Epithelial cell of proximal tubule (primary cell): ENCODE results near the gene PDE4D. TPM values are rescaled to one million over a fixed set of nuclear protein-coding genes. Genes with fewer than 3 reads are reported as not detected.

ENCODE experiments used
- DNase-seq: peaks from one replicate; pipeline ENCODE4 v3.0.0-alpha.2; 2011; ENCODE audit warnings: low read depth
- H3K4me3 ChIP-seq: 2 replicates; pipeline ENCODE4 v1.5.1; 2011; ENCODE audit warnings: low read depth, mild to moderate bottlenecking, low read length
- total RNA-seq: library from RNA; depleted of rRNA; stranded (reverse); fragments of >200 nt; gene quantifications from 2 replicates; pipeline ENCODE4 v1.2.3, GENCODE V29; 2015
- TF ChIP-seq, protein P1 (sequence below): conservative IDR thresholded peaks from 2 replicates; pipeline ENCODE4 v1.5.1; 2012; ENCODE audit warnings: low read depth, mild to moderate bottlenecking, low read length

Gene PDE4D
- total RNA-seq, 1 donor from 2014 or later: 18.4 TPM

DNA sequence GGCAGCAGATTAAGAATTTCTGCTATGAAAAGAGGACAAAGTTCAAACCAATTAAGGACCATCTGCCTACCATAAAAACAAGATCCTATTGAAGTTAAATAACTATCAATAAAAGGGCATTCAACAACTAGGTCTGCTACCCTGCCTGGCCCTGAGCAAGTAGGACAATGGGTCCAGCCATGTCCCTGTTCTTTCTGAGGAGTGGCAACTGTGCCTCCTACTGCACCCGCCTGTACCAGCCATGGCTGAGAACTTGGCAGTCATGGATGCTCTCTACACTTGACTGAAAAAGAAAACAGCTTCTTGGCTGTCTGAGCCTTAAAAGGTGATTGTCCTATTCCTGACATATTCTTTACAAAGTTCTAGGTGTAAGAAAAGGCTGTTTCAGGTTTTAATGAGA, 652.4 kb downstream of the PDE4D start:
- no peak for DNase-seq
- TF ChIP-seq, protein P1, sequence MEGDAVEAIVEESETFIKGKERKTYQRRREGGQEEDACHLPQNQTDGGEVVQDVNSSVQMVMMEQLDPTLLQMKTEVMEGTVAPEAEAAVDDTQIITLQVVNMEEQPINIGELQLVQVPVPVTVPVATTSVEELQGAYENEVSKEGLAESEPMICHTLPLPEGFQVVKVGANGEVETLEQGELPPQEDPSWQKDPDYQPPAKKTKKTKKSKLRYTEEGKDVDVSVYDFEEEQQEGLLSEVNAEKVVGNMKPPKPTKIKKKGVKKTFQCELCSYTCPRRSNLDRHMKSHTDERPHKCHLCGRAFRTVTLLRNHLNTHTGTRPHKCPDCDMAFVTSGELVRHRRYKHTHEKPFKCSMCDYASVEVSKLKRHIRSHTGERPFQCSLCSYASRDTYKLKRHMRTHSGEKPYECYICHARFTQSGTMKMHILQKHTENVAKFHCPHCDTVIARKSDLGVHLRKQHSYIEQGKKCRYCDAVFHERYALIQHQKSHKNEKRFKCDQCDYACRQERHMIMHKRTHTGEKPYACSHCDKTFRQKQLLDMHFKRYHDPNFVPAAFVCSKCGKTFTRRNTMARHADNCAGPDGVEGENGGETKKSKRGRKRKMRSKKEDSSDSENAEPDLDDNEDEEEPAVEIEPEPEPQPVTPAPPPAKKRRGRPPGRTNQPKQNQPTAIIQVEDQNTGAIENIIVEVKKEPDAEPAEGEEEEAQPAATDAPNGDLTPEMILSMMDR: no peak

DNA sequence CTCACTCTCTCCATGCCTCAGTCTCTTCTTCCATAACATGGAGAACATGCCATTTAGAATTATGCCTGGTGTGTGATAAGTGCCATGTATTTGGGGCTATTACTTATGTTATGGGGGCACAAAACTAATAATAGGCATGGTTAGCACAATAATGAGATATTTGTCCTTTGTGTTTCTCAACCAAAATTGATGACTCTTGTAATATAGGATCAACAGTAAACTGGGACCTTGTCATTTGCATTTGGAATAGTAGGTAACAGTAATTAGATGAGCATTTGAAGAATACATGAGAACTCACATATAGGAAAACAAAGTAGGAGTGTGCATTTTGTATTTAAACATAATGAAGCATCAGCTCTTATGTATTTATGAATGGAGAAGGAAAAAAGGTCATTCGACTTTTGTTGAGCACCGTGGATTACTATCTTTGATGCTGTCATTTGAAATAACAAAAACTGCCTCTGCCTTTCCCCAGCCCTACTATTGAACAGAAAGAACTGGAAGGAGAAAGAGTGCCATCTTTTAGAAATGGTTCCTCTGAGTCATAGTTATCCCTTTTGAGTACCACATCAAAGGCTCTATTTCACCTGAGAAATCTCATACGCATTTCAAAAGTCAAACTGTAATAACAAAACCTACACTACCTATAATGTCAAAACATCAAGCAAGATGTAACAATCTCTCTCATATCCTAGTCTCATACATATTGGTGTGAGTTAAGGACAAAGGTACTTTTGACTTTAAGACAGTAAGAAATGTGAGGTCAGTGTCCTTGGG, 655.2 kb downstream of the PDE4D start:
- TF ChIP-seq, protein P1: no peak
- no peak for DNase-seq
- no peak overlapping the region for H3K4me3 ChIP-seq

More for the DNA sequence above, 652.4 kb downstream of the PDE4D start:
- H3K4me3 ChIP-seq: no peak overlapping the region

DNA sequence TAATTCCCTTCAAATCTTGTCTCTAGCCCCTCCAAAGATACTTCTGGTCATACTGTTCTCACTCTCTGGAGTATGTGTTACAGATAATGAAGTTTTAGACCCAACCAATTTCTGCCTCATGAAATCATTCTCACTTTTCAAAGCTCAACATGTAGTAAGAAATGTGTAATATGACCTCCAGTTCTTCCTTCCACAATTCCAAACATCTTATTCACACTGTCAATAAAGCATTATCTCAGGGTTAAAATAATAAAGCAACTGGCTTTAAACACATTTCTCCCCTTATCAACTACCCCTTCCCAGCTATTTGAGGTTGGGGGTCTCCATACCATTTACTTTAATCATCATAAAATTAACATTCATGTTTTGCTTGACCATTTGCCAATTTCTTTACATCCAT, 656.5 kb downstream of the PDE4D start:
- TF ChIP-seq, protein P1: no peak
- no peak overlapping the region for H3K4me3 ChIP-seq
- DNase-seq: no peak

DNA sequence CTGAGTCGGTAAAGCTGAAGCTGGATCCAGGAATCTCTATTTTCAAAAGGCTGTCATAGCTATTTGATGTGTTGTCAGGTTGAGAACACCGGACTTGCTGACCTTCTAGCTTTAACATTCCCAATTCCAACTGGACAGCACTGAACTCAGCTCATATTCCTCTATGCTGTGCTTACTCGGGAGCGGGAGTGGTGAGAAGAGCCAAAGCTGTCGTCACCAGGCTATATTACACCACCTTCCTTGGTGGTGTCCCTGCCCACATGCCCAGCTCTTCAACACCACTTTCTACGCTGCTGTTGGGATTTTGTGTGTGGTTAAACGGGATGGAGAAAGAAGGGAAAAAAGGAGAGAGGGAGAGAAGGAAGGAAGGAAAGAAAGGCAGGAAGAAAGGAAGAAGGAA, 657.1 kb downstream of the PDE4D start:
- TF ChIP-seq, protein P1: no peak
- H3K4me3 ChIP-seq: no peak overlapping the region
- no peak for DNase-seq

DNA sequence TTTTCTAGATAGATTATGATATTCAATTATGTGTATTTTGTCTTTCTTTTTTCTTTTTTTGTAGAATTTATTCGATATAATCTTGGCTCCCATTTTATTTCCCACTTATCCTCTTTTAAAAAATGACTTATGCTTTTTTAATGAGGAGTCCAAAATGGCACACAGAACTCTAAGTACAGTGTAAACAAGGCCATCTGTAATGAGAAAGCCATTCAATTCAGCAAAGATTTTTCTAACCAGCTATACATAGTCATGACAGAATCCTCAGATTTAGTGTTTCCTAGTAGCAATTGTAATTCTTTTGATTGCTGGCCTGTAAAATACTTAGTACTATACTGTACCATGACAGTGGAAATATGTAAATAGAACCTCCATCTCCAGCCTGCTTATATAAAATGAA, 659.3 kb downstream of the PDE4D start:
- DNase-seq: no peak
- no peak overlapping the region for H3K4me3 ChIP-seq
- TF ChIP-seq, protein P1: no peak

DNA sequence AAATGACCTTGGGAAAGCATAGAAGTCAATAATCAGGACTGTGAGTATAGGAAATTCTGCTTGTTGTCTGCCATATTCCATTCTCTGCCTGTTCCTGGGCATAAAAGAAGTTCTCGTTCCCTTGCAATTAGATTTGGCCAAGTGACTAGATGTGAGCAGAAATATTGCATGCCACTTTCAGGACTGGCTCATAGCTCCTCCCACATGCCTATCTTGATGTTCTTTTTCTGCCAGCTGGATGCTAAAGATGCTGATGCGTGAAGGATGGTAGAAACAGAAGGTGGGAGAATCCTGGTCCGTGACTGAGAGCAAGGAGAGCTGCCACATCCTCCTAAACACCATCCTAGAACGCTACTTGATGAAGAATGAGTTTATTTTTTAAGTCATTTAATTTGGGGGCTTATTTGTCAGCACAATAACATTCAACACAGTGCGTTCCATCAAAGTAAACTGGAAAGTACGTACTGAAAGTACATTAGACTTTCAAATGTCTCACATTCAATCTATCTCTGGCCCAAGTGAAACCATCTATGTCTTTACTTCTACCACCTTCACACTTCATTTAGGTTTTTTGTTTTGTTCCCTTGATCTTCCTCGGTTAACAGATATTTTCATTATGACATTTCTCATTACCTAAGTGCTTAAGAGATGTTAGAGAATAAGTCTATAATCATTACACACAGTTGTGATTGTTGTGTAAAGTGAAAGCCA, 662.1 kb downstream of the PDE4D start:
- no peak for DNase-seq
- H3K4me3 ChIP-seq: no peak overlapping the region
- TF ChIP-seq, protein P1: no peak
